Measurements from ENCODE around the gene MELK.

MELK gene

DNA sequence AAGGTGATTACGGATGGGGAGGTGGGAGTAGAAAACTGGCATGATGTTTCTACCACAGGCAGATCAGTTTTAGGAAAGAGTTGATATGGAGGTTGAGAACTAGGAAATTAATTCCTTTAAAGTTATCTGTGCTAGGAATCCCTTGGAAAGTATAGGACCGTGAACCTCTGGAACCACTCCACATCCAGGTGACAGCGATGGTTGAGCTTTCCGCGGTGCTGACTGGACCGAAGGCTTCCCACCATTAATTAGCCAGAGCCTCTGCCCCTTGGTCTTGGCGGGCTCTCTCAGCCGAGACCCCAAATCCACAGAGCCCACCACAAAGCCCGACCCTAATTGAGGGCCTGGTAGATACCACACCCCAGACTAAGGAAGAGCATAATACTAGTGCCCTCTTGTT is 147.3 kb downstream of the MELK start:
- Histone ChIP-seq H3F3A (ENCODE audit: insufficient read depth, low read length) (no peaks in the 10 kb centered on the region), H4K20me1 (ENCODE audit: insufficient read depth, low read length) (no peaks in the 10 kb centered on the region), H3K4me3 (ENCODE audit: low read depth, low read length, poor library complexity, severe bottlenecking) (no peak overlapping the region), H3K4me1 (ENCODE audit: insufficient read depth, low read length, severe bottlenecking) (no peaks in the 10 kb centered on the region), H3K9ac (ENCODE audit: low read length) (no peak overlapping the region), H3K79me2 (ENCODE audit: insufficient read depth, low read length) (no peaks in the 10 kb centered on the region), H3K36me3 (ENCODE audit: insufficient read depth, low read length) (no peaks in the 10 kb centered on the region), H2AFZ (ENCODE audit: low read length) (no peak overlapping the region), H3K27me3 (ENCODE audit: insufficient read depth, low read length) (no peaks in the 10 kb centered on the region), H3K4me2 (ENCODE audit: low read length) (no peak overlapping the region), H3K9me2 (ENCODE audit: low read depth, low read length) (no peaks in the 10 kb centered on the region), H3K9me3 (ENCODE audit: low read length) (no peaks in the 10 kb centered on the region), H3K27ac (ENCODE audit: low read depth, low read length, poor library complexity, severe bottlenecking) (no peak overlapping the region)
- TF ChIP-seq, protein P1, sequence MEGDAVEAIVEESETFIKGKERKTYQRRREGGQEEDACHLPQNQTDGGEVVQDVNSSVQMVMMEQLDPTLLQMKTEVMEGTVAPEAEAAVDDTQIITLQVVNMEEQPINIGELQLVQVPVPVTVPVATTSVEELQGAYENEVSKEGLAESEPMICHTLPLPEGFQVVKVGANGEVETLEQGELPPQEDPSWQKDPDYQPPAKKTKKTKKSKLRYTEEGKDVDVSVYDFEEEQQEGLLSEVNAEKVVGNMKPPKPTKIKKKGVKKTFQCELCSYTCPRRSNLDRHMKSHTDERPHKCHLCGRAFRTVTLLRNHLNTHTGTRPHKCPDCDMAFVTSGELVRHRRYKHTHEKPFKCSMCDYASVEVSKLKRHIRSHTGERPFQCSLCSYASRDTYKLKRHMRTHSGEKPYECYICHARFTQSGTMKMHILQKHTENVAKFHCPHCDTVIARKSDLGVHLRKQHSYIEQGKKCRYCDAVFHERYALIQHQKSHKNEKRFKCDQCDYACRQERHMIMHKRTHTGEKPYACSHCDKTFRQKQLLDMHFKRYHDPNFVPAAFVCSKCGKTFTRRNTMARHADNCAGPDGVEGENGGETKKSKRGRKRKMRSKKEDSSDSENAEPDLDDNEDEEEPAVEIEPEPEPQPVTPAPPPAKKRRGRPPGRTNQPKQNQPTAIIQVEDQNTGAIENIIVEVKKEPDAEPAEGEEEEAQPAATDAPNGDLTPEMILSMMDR (IDR thresholded peaks at IDR 0.05; ENCODE audit: low read length): no peak
- no peak for TF ChIP-seq EZH2 (IDR thresholded peaks at IDR 0.05; ENCODE audit: borderline replicate concordance, low read length)

DNA sequence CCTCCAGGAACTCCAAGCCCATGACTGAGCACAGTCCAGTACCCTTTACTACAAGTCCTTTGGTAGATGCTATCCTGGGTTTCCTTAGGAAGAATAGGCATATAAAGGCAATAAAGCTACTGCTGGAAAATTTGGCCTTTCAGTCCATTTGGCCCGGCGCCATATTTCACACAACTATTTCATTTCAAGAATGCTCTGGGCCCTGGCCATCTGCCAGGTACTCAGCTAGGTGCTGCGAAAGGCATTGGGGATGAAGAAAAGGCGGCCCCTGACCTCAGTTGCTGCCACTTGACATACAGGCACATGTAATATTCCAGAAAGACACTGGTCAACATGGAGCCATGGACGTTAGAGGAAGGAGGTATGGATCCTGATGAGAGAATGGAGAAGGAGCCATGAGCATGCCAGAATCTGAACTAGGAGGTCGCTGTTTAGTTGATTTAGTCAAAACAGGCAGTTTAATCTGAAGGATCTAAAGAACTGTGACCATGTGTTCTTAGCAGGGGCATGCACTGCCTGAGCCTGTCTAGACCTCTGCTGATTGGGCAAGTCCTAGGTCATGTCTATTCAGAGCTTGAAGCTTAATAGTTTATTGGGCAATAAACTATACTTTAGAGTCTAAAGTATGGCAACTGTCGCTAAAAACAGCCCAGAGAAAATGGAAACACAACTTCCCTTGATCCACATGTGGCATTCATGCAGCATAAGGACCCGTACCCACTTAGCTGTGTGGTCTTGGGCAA is 149.3 kb downstream of the MELK start:
- Histone ChIP-seq H3K9ac (ENCODE audit: low read length) (no peak overlapping the region), H3K4me3 (ENCODE audit: low read depth, low read length, poor library complexity, severe bottlenecking) (no peak overlapping the region), H3K4me2 (ENCODE audit: low read length) (no peak overlapping the region), H3F3A (ENCODE audit: insufficient read depth, low read length) (no peaks in the 10 kb centered on the region), H3K9me3 (ENCODE audit: low read length) (no peaks in the 10 kb centered on the region), H3K27ac (ENCODE audit: low read depth, low read length, poor library complexity, severe bottlenecking) (no peak overlapping the region), H3K36me3 (ENCODE audit: insufficient read depth, low read length) (no peaks in the 10 kb centered on the region), H3K27me3 (ENCODE audit: insufficient read depth, low read length) (no peaks in the 10 kb centered on the region), H3K79me2 (ENCODE audit: insufficient read depth, low read length) (no peaks in the 10 kb centered on the region), H3K4me1 (ENCODE audit: insufficient read depth, low read length, severe bottlenecking) (no peaks in the 10 kb centered on the region), H3K9me2 (ENCODE audit: low read depth, low read length) (no peaks in the 10 kb centered on the region), H2AFZ (ENCODE audit: low read length) (no peak overlapping the region), H4K20me1 (ENCODE audit: insufficient read depth, low read length) (no peaks in the 10 kb centered on the region)
- no peak for TF ChIP-seq EZH2 (IDR thresholded peaks at IDR 0.05; ENCODE audit: borderline replicate concordance, low read length)
- TF ChIP-seq, protein P1 (IDR thresholded peaks at IDR 0.05; ENCODE audit: low read length): no peak

DNA sequence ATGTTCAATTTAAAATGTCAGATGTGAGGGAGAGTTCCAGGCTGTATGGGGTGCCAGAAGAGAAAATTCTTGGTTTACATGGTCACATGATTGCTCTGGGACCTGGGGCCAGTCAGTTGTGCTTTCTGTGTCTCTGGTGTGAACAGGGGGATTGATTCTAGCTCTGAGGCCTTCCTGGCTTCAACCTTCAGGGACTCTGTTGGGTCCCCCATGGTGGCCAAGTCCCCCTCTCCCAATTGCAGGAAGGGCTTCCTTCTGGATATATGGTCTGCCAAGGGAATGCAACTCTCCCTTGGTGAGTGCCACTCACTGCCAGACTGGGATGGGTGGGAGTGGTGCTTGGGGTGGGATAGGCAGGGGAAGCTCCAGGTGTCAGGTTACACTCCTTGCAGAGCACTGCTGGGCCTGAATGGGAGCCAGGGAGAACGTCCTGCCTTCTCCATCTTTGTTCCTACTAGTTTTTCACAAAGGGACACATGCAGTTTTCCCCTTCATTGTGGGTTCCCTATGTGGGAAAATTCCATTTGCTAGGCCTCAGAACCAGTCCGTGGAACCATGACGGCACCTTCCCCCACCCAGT is 153.2 kb downstream of the MELK start:
- H3K79me2 ChIP-seq (ENCODE audit: insufficient read depth, low read length): no peaks in the 10 kb centered on the region
- no peaks in the 10 kb centered on the region for H3F3A ChIP-seq (ENCODE audit: insufficient read depth, low read length)
- H2AFZ ChIP-seq (ENCODE audit: low read length): no peak overlapping the region
- no peaks in the 10 kb centered on the region for H3K4me1 ChIP-seq (ENCODE audit: insufficient read depth, low read length, severe bottlenecking)
- H3K9ac ChIP-seq (ENCODE audit: low read length): no peak overlapping the region
- H3K9me3 ChIP-seq (ENCODE audit: low read length): no peaks in the 10 kb centered on the region
- TF ChIP-seq EZH2 (IDR thresholded peaks at IDR 0.05; ENCODE audit: borderline replicate concordance, low read length): no peak
- TF ChIP-seq, protein P1 (IDR thresholded peaks at IDR 0.05; ENCODE audit: low read length): no peak
- no peaks in the 10 kb centered on the region for H3K27me3 ChIP-seq (ENCODE audit: insufficient read depth, low read length)
- H4K20me1 ChIP-seq (ENCODE audit: insufficient read depth, low read length): no peaks in the 10 kb centered on the region
- H3K9me2 ChIP-seq (ENCODE audit: low read depth, low read length): no peaks in the 10 kb centered on the region
- H3K4me2 ChIP-seq (ENCODE audit: low read length): no peak overlapping the region
- H3K27ac ChIP-seq (ENCODE audit: low read depth, low read length, poor library complexity, severe bottlenecking): no peak overlapping the region
- no peaks in the 10 kb centered on the region for H3K36me3 ChIP-seq (ENCODE audit: insufficient read depth, low read length)
- H3K4me3 ChIP-seq (ENCODE audit: low read depth, low read length, poor library complexity, severe bottlenecking): no peak overlapping the region

Measured in OCI-LY1 (cell line).